DMS53 (cell line): ENCODE data around the gene SMIM30.

Source experiments
- DNase-seq: peaks from one replicate; lab custom pipeline; 2025; lab: John Stamatoyannopoulos, UW

The SMIM30 gene

GRCh38 chr7:113100121-113100603 lies 18.2 kb downstream of the SMIM30 start:
- peak; percentile 38 for DNase-seq

GRCh38 chr7:113099284-113099919 lies 19.0 kb downstream of the SMIM30 start:
- DNase-seq: peak; percentile 68

- DNase-seq: no peak
Observed at GRCh38 chr7:113094517-113095249, 23.7 kb downstream of the SMIM30 start.

GRCh38 chr7:113093561-113093960 lies 24.8 kb downstream of the SMIM30 start:
- DNase-seq: no peak

- no peak for DNase-seq
Observed at GRCh38 chr7:113092762-113093161, 25.6 kb downstream of the SMIM30 start.

GRCh38 chr7:113087071-113087998 lies 31.0 kb downstream of the SMIM30 start:
- peak; percentile 94 for DNase-seq

GRCh38 chr7:113086431-113086888 lies 31.9 kb downstream of the SMIM30 start, which contains the start of gene GPR85:
TSS of gene GPR85 (minus strand) at chr7:113086827. CDS start at chr7:113084721, 2,106 bp downstream.
- peak; percentile 95 for DNase-seq

- peak; percentile 79 for DNase-seq
Observed at GRCh38 chr7:113085781-113086390, 32.5 kb downstream of the SMIM30 start.

- DNase-seq: peak; percentile 18
Observed at GRCh38 chr7:113084496-113085172, 33.7 kb downstream of the SMIM30 start.

- DNase-seq: no peak
Observed at GRCh38 chr7:113083816-113084495, 34.4 kb downstream of the SMIM30 start.

GRCh38 chr7:113083132-113083815 lies 35.1 kb downstream of the SMIM30 start:
- no peak for DNase-seq

GRCh38 chr7:113078331-113078730 lies 40.0 kb downstream of the SMIM30 start:
- no peak for DNase-seq

- DNase-seq: no peak
Observed at GRCh38 chr7:113076703-113077102, 41.7 kb downstream of the SMIM30 start.

GRCh38 chr7:113071465-113071864 lies 46.9 kb downstream of the SMIM30 start:
- no peak for DNase-seq
